H9 (cell line): ENCODE data around the gene TSSC4. TPM values are rescaled to one million over a fixed set of nuclear protein-coding genes. Genes with fewer than 3 reads are reported as not detected.

Source experiments
- DNase-seq: peaks from one replicate; pipeline ENCODE4 v3.0.0-alpha.2; 2017
- H2AFZ ChIP-seq: one replicate; pipeline ENCODE4 v1.6.1; 2013; ENCODE audit warnings: mild to moderate bottlenecking, low read length, control low read depth, moderate library complexity
- H2AK5ac ChIP-seq: 2 replicates; pipeline ENCODE4 v1.6.1; 2013; ENCODE audit warnings: low read length, control low read depth, mixed read lengths; ENCODE audit not compliant: insufficient read length
- H2BK120ac ChIP-seq: one replicate; pipeline ENCODE4 v1.6.1; 2013; ENCODE audit warnings: low read depth, mild to moderate bottlenecking, low read length, control low read depth, inconsistent platforms; ENCODE audit not compliant: poor library complexity, severe bottlenecking
- H2BK12ac ChIP-seq: 2 replicates; pipeline ENCODE4 v1.6.1; 2013; ENCODE audit warnings: low read length, control low read depth, mixed read lengths, low read depth; ENCODE audit not compliant: insufficient read length
- H2BK15ac ChIP-seq: 2 replicates; pipeline ENCODE4 v1.6.1; 2013; ENCODE audit warnings: low read depth, low read length, control low read depth
- H2BK20ac ChIP-seq: one replicate; pipeline ENCODE4 v1.6.1; 2013; ENCODE audit warnings: low read depth, mild to moderate bottlenecking, low read length, control low read depth, inconsistent platforms; ENCODE audit not compliant: poor library complexity, severe bottlenecking
- H2BK5ac ChIP-seq: 2 replicates; pipeline ENCODE4 v1.6.1; 2013; ENCODE audit warnings: low read length, control low read depth, mixed read lengths; ENCODE audit not compliant: insufficient read length
- H3K14ac ChIP-seq: 2 replicates; pipeline ENCODE4 v1.6.1; 2013; ENCODE audit warnings: low read length, control low read depth; ENCODE audit not compliant: insufficient read depth
- H3K18ac ChIP-seq: 2 replicates; pipeline ENCODE4 v1.6.1; 2013; ENCODE audit warnings: low read depth, mild to moderate bottlenecking, mixed read lengths, low read length, control low read depth; ENCODE audit not compliant: insufficient read length
- H3K23ac ChIP-seq: 2 replicates; pipeline ENCODE4 v1.6.1; 2013; ENCODE audit warnings: low read length, control low read depth, mixed read lengths, low read depth; ENCODE audit not compliant: insufficient read length
- H3K23me2 ChIP-seq: 2 replicates; pipeline ENCODE4 v1.6.1; 2013; ENCODE audit warnings: low read depth, mild to moderate bottlenecking, mixed read lengths, low read length, control low read depth; ENCODE audit not compliant: insufficient read length, poor library complexity, severe bottlenecking
- H3K27ac ChIP-seq: 2 replicates; pipeline ENCODE4 v1.5.1; 2013; ENCODE audit warnings: low read length, control low read depth, mixed read lengths, low read depth; ENCODE audit not compliant: insufficient read length
- H3K27me3 ChIP-seq: 2 replicates; pipeline ENCODE4 v1.6.1; 2013; ENCODE audit warnings: low read length, control low read depth, inconsistent platforms; ENCODE audit not compliant: insufficient read depth
- H3K4ac ChIP-seq: 2 replicates; pipeline ENCODE4 v1.6.1; 2013; ENCODE audit warnings: low read depth, mild to moderate bottlenecking, control low read depth, inconsistent platforms, low read length, moderate library complexity
- H3K4me1 ChIP-seq: 2 replicates; pipeline ENCODE4 v1.6.1; 2013; ENCODE audit warnings: low read length, control low read depth, inconsistent platforms; ENCODE audit not compliant: insufficient read depth
- H3K4me2 ChIP-seq: 2 replicates; pipeline ENCODE4 v1.6.1; 2013; ENCODE audit warnings: low read length, control low read depth, mixed read lengths; ENCODE audit not compliant: insufficient read length, insufficient read depth
- H3K56ac ChIP-seq: 2 replicates; pipeline ENCODE4 v1.6.1; 2013; ENCODE audit warnings: low read depth, mild to moderate bottlenecking, mixed read lengths, low read length, control low read depth; ENCODE audit not compliant: insufficient read length
- H3K79me1 ChIP-seq: 2 replicates; pipeline ENCODE4 v1.6.1; 2013; ENCODE audit warnings: low read depth, mild to moderate bottlenecking, moderate library complexity, low read length, control low read depth, inconsistent platforms; ENCODE audit not compliant: insufficient read depth, poor library complexity, severe bottlenecking
- H3K79me2 ChIP-seq: 2 replicates; pipeline ENCODE4 v1.6.1; 2013; ENCODE audit warnings: low read length, control low read depth, inconsistent platforms; ENCODE audit not compliant: insufficient read depth
- H3K9ac ChIP-seq: 2 replicates; pipeline ENCODE4 v1.6.1; 2013; ENCODE audit warnings: low read length, control low read depth, mixed read lengths; ENCODE audit not compliant: insufficient read length; ENCODE audit errors: extremely low read depth
- H3K9me3 ChIP-seq: one replicate; pipeline ENCODE4 v1.6.1; 2013; ENCODE audit warnings: low read depth, low read length, inconsistent platforms; ENCODE audit not compliant: control insufficient read depth
- H3T11ph ChIP-seq: one replicate; pipeline ENCODE4 v1.6.1; 2013; ENCODE audit warnings: mild to moderate bottlenecking, low read length, control low read depth, inconsistent platforms
- H4K20me1 ChIP-seq: one replicate; pipeline ENCODE4 v1.6.1; 2013; ENCODE audit not compliant: control insufficient read depth, insufficient read length, insufficient read depth
- H4K5ac ChIP-seq: 2 replicates; pipeline ENCODE4 v1.6.1; 2013; ENCODE audit warnings: low read depth, mild to moderate bottlenecking, mixed read lengths, low read length, control low read depth; ENCODE audit not compliant: insufficient read length
- H4K8ac ChIP-seq: replicated peaks from 2 replicates; pipeline ENCODE4 v1.6.1; 2013; ENCODE audit warnings: low read length, control low read depth, mixed read lengths, low read depth; ENCODE audit not compliant: insufficient read length
- H4K91ac ChIP-seq: 2 replicates; pipeline ENCODE4 v1.6.1; 2013; ENCODE audit warnings: low read depth, mild to moderate bottlenecking, moderate library complexity, mixed read lengths, low read length, control low read depth; ENCODE audit not compliant: insufficient read length
- H3K27ac Mint-ChIP-seq, 3 experiments: 2 replicates in 2 of 3; 3 replicates in 1 of 3; pipeline ENCODE4 v1.8.0; 2020 to 2021; ENCODE audit warnings: mixed read lengths in 3 of 3, mild to moderate bottlenecking in 1 of 3, moderate library complexity in 1 of 3
- H3K27me3 Mint-ChIP-seq: 2 replicates; pipeline ENCODE4 v1.8.0; 2021; ENCODE audit warnings: low read depth, mild to moderate bottlenecking, moderate library complexity, mixed read lengths
- H3K36me3 Mint-ChIP-seq, 3 experiments: 2 replicates in 2 of 3; 3 replicates in 1 of 3; pipeline ENCODE4 v1.8.0; 2020 to 2021; ENCODE audit warnings: low read depth in 3 of 3, mixed read lengths in 3 of 3; ENCODE audit not compliant: insufficient read depth in 1 of 3
- H3K4me1 Mint-ChIP-seq, 2 experiments: 2 replicates each; pipeline ENCODE4 v1.8.0; 2020; ENCODE audit warnings: mixed read lengths in 2 of 2
- H3K4me3 Mint-ChIP-seq, 2 experiments: 2 replicates in 1 of 2; 3 replicates in 1 of 2; pipeline ENCODE4 v1.8.0; 2020 to 2021; ENCODE audit warnings: mild to moderate bottlenecking in 2 of 2, mixed read lengths in 2 of 2, moderate library complexity in 1 of 2
- H3K9me3 Mint-ChIP-seq, 2 experiments: 2 replicates in 1 of 2; 3 replicates in 1 of 2; pipeline ENCODE4 v1.8.0; 2020; ENCODE audit warnings: mild to moderate bottlenecking in 2 of 2, mixed read lengths in 2 of 2, moderate library complexity in 1 of 2
- WGBS: extraction: QIAGEN DNeasy Blood & Tissue Kit; methylation state at CpG from one replicate; pipeline ENCODE4 v1.1.7; 2013; ENCODE audit warnings: missing lambda C conversion rate, low lambda C conversion rate, mixed read lengths; ENCODE audit not compliant: insufficient read length; ENCODE audit errors: extremely low coverage; 5-methylcytosine and 5-hydroxymethylcytosine counted together
- total RNA-seq: library from RNA; stranded (reverse); gene quantifications from 2 replicates; pipeline ENCODE4 v1.2.1, GENCODE V29; 2021
- TF ChIP-seq, protein P1 (sequence below): fragments of 200-600 bp; sonication (generic); conservative IDR thresholded peaks from 3 replicates; pipeline ENCODE4 v1.8.0; 2021; ENCODE audit warnings: antibody characterized with exemption, mild to moderate bottlenecking

Gene TSSC4
- total RNA-seq, 1 experiment from 2014 or later = 51.0 TPM

DNA sequence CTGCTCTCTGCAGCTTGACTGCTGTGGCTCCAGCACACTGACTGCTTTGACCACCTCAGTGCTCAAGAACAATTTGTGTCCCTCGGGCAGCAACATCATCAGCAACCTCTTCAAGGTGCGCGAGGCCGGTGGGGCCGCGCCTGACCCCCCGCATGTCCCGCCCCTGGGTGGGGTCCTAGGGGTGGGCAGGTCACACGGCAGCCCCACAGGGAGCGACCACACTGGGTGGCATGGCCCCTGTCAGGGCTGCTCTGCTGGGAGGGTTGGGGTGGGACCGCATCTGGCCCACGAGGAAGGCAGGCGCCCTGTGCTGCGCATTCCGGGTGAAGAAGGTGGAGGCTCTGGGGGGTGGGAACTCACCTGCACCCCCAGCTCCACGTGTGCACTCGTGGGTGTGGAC lies 4.7 kb upstream of the TSSC4 start:
- Histone ChIP-seq H3K79me2 (no peaks in the 10 kb centered on the region), H3K14ac (no peak overlapping the region), H2AK5ac (no peak overlapping the region), H2BK15ac (no peak overlapping the region), H3K27ac (no peak overlapping the region), H2BK5ac (no peak overlapping the region), H3K9ac (no peak overlapping the region), H3K23ac (no peak overlapping the region), H3K9me3 (no peaks in the 10 kb centered on the region), H3K23me2 (peaks cover 7% of the 10 kb centered on the region), H4K8ac (no peak overlapping the region), H3K4me2 (no peak overlapping the region), H2BK20ac (no peak overlapping the region), H4K5ac (no peak overlapping the region), H2BK12ac (no peak overlapping the region), H4K20me1 (no peaks in the 10 kb centered on the region), H3K4ac (no peak overlapping the region), H3K56ac (no peak overlapping the region), H3K4me1 (no peaks in the 10 kb centered on the region), H3K27me3 (no peaks in the 10 kb centered on the region), H4K91ac (no peak overlapping the region), H2AFZ (no peak overlapping the region), H3T11ph (no peak overlapping the region), H2BK120ac (no peak overlapping the region), H3K79me1 (no peaks in the 10 kb centered on the region), H3K18ac (no peak overlapping the region)
- Mint-ChIP-seq H3K4me3 (no peak overlapping the region), H3K9me3 (no peaks in the 10 kb centered on the region), H3K36me3 (peaks cover 4 to 19% (median 13%) of the 10 kb centered on the region in 3 experiments; a peak in 6 of 7 replicates), H3K4me1 (peaks cover 0 to 3% of the 10 kb centered on the region in 2 experiments; a peak in 1 of 4 replicates), H3K27ac (no peak overlapping the region), H3K27me3 (no peaks in the 10 kb centered on the region)
- TF ChIP-seq, protein P1, sequence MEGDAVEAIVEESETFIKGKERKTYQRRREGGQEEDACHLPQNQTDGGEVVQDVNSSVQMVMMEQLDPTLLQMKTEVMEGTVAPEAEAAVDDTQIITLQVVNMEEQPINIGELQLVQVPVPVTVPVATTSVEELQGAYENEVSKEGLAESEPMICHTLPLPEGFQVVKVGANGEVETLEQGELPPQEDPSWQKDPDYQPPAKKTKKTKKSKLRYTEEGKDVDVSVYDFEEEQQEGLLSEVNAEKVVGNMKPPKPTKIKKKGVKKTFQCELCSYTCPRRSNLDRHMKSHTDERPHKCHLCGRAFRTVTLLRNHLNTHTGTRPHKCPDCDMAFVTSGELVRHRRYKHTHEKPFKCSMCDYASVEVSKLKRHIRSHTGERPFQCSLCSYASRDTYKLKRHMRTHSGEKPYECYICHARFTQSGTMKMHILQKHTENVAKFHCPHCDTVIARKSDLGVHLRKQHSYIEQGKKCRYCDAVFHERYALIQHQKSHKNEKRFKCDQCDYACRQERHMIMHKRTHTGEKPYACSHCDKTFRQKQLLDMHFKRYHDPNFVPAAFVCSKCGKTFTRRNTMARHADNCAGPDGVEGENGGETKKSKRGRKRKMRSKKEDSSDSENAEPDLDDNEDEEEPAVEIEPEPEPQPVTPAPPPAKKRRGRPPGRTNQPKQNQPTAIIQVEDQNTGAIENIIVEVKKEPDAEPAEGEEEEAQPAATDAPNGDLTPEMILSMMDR = no peak
- no peak for DNase-seq
- no CpG with 5 or more reads among the region's 17 CpGs for WGBS
